ENCODE data around the gene ZNF728. TPM values are rescaled to one million over a fixed set of nuclear protein-coding genes. Genes with fewer than 3 reads are reported as not detected.

ZNF728 gene
- 0.65 and 1.2 TPM in 2 replicates for total RNA-seq

DNA sequence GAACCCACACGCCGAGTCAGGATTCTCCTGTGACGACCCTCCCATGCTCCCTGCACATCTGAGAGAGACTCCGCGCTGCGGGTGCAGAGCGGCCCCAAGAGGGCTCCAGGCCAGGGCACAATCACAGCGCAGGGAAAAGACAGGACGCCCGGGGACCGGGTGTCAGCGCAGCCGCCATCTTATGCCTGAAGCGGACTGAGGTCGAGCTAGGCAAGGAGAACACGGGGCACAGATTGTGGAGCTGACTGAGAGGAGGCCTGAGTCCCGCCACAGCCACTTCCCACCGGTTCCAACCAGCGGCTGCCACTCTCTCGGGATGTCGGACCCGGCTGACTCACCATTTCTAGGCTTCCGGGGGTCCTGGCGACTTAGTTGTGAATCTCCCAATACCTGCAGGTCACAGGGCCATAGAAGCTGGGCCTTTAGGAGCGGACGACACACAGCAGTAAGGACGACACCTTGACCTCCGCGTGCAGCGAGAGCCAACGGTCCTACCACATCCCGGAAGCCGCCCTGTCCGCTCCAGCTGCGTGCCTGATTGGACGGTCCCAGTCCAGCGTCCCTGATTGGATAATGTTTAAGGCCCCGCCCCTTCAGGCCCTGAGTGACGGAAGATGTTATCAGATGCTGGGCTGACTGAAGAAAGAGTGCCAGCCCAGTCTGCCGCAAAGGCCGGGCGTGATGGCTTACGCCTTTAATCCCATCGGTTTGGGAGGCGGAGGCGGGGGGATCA is at the start of gene ZNF728:
ZNF728 (minus strand) TSS at position 487 of the 733 bp plus-strand sequence; CDS start at position 341, 146 bp downstream.

Small RNA genes lying within 50 kb of the gene (small RNA-seq; reads per million reads assigned to genes)
- gene AC022145.2: not detected

Other genes with a start within 250 kb of the ZNF728 start
- 0.11 and 0.39 TPM in 2 replicates for gene ZNF99, start 219.0 kb downstream of the ZNF728 start, total RNA-seq
- not detected in 2 replicates for gene ZNF723, start 170.9 kb downstream of the ZNF728 start, total RNA-seq
- gene ZNF730, start 113.8 kb upstream of the ZNF728 start, total RNA-seq: 2.9 and 5.1 TPM in 2 replicates
- gene ZNF724, start 247.2 kb upstream of the ZNF728 start, total RNA-seq: 7.3 and 8.2 TPM in 2 replicates

Data from placental epithelial cell (primary cell).